ENCODE results near the gene ZNF625.

- TF ChIP-seq CTCF (IDR thresholded peaks at IDR 0.05; ENCODE audit: low read depth, low read length): no peak
- no peak for TF ChIP-seq POLR2A (IDR thresholded peaks at IDR 0.05; ENCODE audit: extremely low read depth, insufficient read length)
Observed at GRCh38 chr19:12166626-12167025, 10.1 kb upstream of the ZNF625 start.
